CD1c-positive myeloid dendritic cell (primary cell): Measurements from ENCODE around the gene VWA5B2.

ENCODE experiments used
- DNase-seq: peaks from one replicate; pipeline ENCODE4 v3.0.0-alpha.2; 2016; ENCODE audit errors: extremely low spot score

Gene VWA5B2

DNA sequence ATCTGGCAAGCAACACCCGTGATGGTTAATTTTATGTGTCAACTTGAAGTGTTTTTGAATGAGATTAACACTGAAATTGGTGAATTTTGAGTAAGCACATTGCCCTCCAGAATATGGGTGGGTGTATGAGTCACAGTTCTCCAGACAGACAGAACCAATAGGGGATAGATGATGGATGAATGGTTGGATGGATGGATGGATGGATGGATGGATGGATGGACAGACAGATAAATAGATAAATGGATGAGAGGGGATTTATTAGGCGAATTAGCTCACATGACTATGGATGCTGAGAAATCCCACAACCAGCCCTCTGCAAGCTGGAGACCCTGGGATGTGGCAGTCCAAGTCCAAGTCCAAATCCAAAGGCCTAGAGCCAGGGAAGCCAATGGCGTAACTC is 5.4 kb upstream of the VWA5B2 start:
- DNase-seq = no peak

DNA sequence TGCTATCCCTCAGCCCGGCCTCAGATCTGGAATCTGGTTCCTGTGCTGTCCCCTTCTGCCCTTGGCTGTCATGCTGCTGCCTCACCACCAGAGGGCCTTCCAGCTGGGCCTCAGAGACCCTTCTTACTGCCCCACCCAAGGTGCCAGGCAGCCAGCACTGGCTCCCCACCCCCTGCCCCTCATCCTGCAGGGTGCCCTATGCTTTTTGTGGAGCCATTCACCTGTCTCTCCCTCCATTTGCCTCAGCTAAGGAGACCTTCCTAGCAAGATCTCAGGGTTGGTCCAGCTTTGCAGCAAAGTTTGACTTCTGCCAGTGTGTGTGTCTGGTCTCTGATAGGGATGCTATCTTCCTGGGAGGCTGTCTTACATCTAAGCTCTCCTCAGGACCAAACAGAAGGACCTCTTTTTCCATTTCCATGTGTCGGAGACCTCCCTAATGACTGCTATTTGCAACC is 1.9 kb upstream of the VWA5B2 start:
- peak; percentile 51 for DNase-seq

DNA sequence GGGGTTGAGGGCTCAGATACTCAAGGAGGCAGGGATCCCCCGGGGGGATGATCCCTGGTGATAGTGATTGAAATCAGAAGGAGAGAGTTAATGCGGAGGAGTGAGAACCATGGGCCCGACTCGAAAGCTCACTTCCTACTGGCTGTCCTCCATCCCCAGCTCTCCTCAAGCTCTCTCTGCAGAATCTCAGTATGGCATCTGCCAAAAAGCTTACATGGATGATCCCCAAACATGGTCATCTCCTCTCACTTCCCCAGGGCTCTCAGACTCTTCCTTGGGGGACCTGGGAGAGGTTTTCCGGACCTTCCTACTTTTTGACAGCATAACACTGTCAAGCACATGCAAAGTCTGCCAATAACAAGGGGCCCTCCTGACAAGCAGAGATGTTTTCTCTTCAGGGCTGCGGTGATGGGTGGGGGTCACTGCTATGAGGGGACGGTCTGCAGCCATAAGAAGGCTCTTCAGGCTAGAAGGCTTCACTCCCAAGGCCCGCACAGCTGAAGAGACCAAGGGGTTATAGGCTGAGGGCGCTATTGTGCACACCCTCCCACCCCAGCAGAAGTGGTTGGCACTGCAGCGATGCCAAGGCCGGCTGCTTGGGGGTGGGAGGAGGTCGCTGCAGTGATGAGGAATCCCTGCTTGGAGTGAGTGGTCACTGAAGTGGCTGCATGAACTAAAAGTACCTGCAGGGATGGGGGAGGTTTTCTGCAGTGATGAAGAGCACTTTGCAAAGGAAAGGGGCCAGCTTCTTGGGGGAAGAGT is 828 bp upstream of the VWA5B2 start:
- no peak for DNase-seq

DNA sequence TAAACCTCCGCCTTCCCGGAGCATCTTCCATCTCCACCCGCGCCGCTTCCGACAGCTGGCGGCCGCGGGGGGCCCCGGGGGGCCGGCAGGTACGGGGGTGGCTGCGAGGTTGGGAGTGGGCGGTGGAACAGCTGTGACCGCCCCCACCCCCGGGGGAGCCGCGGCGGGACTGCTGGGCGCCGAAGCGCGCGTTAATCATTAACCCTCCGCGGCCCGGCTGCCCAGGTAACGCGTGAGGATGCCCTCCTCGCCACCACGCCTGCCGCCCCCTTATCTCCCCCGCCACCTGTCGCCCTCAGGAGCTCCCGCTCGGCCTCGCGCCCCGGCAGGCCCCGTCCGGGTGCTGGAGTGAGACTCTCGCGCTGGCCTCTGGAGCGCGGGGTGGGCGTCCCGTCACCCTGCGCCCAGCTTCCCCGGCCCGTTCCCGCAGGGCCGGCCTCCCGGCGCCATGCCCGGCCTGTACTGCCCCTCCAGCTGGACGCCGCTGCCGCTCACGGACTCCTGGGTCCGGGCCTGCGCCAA is 757 bp downstream of the VWA5B2 start:
- no peak for DNase-seq

DNA sequence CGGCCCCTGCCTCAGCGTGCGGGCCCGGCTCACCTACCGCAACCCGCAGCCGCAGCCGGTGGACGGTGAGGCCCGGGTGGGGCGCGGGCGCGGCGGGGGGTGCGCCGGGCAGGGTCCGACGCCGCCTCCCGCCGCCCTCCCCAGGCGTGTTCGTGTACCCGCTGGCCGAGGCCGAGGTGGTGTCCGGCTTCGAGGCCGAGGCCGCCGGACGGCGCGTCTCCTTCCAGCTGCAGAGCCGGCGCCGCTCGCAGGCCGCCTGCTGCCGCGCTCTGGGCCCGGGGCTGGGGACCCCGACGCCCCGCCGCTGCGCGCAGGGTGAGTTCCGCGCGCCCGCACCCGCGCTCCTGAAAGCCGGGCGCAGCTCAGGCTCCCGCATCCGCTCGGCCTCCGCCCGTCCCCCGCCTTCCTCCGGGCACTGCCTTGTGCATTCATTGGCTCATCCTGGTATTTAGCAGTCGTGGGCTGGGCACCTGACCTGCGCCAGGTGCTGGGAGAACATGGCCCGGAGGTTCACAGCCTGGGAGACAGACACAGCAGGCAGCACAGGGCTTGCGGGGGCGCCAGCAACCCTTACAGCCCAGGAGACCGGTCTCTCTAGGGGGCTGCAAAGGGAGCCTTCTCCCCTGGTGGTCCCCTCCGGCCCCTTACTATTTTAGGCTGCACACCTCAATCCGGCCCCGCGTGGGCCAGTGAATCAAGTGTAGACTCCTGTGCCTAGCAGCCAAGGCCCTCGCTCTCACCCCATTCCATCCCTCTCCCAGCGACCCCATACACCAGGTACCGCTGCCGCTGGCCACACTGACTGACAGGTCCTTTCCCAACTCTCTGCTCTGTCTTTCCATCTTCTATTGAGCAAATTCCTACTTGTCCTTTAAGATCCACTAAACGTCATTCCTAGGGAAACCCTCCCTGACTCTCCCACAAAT is 1.5 kb downstream of the VWA5B2 start:
- no peak for DNase-seq

- DNase-seq = no peak
Measured at GRCh38 chr3:184231671-184232070, 2.3 kb downstream of the VWA5B2 start.

GRCh38 chr3:184233127-184233843 is 3.9 kb downstream of the VWA5B2 start:
- no peak for DNase-seq

GRCh38 chr3:184234224-184234623 is 4.8 kb downstream of the VWA5B2 start:
- DNase-seq = peak; percentile 5

GRCh38 chr3:184234671-184235380 is 5.4 kb downstream of the VWA5B2 start:
- no peak for DNase-seq

- no peak for DNase-seq
Measured at GRCh38 chr3:184235381-184236032, 6.1 kb downstream of the VWA5B2 start.

DNA sequence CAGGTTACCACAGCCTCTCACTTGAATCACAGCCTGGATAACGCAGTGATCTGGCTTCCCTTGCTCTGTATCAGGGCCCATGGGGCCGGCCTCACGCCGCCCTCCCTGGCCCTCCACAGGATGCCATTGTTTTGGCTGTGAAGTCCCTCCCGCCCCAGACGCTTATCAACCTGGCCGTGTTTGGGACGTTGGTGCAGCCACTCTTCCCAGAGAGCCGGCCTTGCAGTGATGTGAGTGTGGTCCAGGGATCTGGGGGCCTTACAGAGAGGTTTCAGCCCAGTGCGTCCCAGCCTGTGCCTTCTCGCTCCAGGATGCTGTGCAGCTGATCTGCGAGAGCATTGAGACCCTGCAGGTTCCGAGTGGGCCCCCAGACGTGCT is 6.6 kb downstream of the VWA5B2 start:
- no peak for DNase-seq

DNA sequence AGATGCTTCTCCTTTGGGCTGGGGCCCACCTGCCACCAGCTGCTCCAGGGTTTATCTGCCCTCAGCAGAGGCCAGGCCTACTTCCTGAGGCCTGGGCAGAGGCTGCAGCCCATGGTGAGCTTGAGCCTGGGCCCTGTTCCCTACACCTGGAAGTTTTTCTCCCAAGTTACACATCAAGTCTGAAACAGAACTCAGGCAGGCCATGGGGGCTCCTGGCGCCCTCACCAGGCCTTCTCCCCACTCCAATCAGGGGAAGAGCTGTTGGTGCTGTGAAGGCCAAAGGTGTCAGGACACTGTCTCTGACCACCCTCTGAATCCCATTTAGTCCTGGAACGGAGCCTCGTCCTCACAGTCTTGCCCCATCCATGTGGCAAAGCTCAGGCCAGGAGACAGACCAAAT is 7.3 kb downstream of the VWA5B2 start:
- no peak for DNase-seq

DNA sequence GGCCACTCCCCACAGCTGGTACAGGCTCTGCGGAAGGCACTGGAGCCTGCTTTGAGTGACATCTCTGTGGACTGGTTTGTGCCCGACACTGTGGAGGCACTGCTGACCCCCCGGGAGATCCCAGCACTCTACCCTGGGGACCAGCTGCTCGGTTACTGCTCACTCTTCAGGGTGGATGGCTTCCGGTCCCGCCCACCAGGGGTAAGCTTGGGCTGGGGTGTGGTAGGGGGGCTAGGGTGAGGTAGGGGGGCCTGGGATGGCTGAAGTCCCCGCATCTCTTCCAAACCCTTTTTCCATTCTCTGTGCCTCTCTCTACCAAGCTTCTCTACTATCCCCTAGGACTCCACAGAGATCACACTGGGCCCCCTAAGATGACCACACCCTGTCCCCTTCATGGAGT is 7.8 kb downstream of the VWA5B2 start:
- DNase-seq = no peak

DNA sequence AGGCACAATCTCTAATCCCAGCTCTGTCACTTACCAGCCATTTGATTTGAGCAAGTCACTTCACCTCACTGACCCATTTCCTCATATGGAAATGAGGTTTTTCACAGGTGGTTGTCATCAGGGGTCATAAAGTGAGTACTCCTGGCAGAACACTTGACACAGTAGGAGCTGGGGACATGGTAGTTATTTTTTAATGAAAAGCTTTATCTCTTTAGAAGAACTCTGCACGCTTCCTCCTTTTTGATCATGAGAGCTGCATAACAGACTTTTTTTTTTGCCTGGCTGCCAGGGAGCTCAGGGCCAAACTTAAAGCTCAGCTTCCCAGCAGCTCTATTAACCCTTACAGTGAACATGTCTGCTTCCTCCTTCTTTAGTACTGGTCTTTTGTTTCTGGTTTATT is 8.4 kb downstream of the VWA5B2 start:
- DNase-seq = no peak

DNA sequence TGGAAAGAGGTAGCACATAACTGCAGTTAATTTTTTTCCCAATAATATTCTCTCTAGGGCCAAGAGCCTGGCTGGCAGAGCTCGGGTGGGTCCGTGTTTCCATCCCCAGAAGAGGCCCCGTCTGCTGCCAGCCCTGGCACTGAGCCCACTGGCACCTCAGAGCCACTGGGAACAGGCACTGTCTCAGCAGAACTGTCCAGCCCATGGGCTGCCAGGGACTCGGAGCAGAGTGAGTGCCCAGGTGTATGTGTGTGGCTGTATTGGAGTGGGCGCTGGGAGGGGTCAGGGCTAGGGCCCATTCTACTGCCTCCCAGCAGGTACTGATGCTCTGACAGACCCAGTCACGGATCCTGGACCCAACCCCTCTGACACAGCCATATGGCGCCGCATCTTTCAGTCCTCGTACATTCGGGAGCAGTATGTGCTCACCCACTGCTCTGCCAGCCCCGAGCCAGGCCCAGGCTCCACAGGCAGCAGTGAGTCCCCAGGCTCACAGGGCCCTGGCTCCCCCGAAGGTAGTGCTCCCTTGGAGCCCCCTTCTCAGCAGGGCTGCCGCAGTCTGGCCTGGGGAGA is 8.9 kb downstream of the VWA5B2 start:
- DNase-seq = no peak

- no peak for DNase-seq
Measured at GRCh38 chr3:184239221-184239620, 9.8 kb downstream of the VWA5B2 start.

- DNase-seq = no peak
Measured at GRCh38 chr3:184239708-184240107, 10.3 kb downstream of the VWA5B2 start.

DNA sequence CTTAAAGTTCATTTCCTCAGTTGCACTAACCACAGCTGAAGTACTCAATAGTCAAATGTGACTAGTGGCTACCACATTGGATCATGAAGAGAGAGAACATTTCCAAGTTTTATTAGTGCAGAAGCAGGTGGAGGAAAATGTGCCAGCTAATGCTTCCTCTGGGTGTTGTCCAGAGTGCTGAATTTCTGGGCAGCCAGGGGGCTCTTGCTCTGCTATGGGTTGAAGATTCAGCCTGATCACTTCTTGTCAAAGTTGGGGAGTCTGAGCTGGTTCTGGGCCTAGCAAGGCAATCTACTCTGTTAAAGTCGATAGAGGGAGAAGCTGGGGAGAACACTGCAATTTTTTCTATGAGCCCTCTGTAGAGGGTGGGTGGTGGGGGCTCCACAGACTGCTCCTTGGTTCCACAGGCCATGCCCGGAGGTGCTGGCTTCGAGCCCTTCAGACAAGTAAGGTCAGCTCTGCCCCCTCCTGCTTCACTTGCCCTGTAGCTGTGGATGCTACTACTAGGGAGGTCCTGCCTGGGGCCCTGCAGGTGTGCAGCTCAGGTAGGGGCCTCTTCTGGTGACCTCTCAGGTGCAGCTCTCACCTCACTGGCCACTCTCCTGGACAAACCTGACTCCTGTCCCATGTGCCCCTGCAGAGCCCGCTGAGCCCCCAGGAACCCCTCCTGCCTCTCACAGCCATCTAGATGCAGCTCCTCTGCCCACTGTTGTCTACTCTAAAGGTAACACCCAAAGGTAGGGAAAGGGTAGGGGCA is 11.2 kb downstream of the VWA5B2 start:
- DNase-seq = no peak

- DNase-seq = no peak
Measured at GRCh38 chr3:184241141-184241446, 11.7 kb downstream of the VWA5B2 start.
